LNCaP clone FGC (cell line): Measurements from ENCODE around the gene EHBP1L1.

ENCODE experiments used
- DNase-seq: peaks from one replicate; pipeline ENCODE4 v3.0.0-alpha.2; 2011; ENCODE audit warnings: low read depth
- H3K4me3 ChIP-seq: 2 replicates; pipeline ENCODE4 v1.5.1; 2011; ENCODE audit warnings: mild to moderate bottlenecking, low read depth, low read length, control low read depth
- TF ChIP-seq, protein P1 (sequence below): IDR thresholded peaks from 2 replicates; pipeline ENCODE4 v1.5.1; 2012; ENCODE audit warnings: mild to moderate bottlenecking; ENCODE audit not compliant: control insufficient read depth, insufficient read depth; ENCODE audit errors: extremely low read depth

Gene EHBP1L1

DNA sequence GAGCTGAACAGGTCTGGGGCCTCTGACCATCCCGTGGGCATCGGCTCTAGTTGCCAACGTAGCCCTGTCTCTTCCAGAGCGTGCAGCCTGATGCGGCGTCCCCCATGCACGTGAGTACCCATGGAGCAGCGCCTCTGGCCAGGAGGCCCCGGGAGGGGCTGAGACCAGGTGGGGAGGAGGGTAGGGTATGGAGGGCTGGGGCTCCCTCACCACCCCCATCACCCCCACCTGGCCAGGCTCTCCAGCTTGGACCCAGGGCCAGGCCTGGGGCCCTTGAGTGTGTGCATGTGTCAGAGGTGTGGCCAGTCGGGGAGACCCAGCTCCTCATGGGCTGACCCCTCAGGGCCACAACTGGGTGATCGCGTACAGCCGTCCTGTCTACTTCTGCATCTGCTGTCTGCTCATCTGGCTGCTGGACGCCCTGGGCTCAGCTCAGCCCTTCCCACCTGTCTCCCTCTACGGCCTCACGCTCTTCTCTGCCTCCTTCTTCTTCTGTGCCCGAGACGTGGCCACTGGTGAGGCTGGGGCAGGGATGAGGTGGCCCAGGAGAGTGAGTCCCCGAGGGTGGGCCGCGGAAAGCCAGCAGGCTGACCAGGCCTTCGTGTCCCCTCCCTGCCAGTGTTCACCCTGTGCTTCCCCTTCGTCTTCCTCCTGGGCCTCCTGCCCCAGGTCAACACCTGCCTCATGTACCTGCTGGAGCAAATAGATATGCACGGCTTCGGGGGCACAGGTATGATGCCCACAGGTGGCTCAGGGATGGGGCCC, 48.2 kb downstream of the EHBP1L1 start:
- DNase-seq, result no peak
- TF ChIP-seq, protein P1, sequence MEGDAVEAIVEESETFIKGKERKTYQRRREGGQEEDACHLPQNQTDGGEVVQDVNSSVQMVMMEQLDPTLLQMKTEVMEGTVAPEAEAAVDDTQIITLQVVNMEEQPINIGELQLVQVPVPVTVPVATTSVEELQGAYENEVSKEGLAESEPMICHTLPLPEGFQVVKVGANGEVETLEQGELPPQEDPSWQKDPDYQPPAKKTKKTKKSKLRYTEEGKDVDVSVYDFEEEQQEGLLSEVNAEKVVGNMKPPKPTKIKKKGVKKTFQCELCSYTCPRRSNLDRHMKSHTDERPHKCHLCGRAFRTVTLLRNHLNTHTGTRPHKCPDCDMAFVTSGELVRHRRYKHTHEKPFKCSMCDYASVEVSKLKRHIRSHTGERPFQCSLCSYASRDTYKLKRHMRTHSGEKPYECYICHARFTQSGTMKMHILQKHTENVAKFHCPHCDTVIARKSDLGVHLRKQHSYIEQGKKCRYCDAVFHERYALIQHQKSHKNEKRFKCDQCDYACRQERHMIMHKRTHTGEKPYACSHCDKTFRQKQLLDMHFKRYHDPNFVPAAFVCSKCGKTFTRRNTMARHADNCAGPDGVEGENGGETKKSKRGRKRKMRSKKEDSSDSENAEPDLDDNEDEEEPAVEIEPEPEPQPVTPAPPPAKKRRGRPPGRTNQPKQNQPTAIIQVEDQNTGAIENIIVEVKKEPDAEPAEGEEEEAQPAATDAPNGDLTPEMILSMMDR, result no peak
- no peak overlapping the region for H3K4me3 ChIP-seq

DNA sequence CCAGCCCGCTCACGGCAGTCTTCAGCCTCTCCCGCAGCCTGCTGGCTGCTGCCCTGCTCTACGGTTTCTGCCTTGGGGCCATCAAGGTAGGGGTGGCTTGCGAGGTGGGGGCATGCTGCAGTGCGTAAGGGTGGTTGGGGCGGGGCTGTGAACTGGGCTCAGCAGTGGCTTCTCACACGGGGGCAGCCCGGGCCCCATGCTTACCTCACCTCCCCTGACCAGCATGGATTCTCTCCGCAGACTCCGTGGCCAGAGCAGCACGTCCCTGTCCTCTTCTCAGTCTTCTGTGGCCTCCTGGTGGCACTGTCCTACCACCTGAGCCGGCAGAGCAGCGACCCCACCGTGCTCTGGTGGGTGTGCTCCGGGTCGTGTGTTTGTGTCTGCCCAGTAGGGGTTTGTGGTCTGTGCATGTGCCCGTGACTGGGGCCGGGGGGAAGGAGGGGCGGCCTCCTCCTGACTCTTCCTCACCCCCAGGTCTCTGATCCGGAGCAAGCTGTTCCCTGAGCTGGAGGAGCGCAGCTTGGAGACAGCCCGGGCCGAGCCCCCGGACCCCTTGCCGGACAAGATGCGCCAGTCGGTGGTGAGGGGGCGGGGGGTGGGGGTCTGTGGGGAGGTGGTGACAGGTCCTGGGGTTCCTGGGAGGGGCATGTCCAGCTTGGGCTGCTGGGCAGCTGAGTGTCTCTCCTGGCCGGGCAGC, 49.2 kb downstream of the EHBP1L1 start:
- TF ChIP-seq, protein P1, result no peak
- no peak for DNase-seq
- no peak overlapping the region for H3K4me3 ChIP-seq

DNA sequence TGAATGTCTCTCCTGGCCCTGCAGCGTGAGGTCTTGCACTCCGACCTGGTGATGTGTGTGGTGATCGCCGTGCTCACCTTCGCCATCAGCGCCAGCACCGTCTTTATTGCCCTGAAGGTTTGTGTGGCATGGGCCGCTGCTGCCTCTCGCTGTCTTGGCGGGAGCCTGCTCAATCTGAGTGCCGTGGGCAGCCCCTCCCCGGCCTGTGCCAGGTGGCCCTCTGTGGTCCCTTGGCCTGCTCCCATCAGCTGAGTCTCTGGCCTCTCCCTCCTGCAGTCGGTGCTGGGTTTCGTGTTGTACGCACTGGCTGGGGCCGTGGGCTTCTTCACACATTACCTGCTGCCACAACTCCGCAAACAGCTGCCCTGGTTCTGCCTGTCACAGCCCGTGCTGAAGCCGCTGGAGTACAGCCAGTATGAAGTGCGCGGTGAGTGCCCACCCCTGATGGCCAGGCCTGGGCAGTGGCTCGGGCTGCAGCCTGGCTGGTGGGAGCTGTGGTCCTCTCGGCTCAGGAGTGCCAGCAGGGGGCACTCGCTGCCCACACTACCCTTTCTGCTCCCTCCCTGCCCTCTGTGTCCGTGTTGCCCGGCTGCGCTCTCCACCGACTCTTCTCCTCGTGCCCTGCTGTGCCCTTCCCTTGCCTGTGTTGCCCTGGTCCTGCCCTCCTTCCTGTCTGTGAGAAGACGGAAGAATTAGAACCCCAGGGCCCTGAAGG, 49.9 kb downstream of the EHBP1L1 start:
- TF ChIP-seq, protein P1, result peak; percentile 66
- H3K4me3 ChIP-seq, result no peak overlapping the region
- no peak for DNase-seq

DNA sequence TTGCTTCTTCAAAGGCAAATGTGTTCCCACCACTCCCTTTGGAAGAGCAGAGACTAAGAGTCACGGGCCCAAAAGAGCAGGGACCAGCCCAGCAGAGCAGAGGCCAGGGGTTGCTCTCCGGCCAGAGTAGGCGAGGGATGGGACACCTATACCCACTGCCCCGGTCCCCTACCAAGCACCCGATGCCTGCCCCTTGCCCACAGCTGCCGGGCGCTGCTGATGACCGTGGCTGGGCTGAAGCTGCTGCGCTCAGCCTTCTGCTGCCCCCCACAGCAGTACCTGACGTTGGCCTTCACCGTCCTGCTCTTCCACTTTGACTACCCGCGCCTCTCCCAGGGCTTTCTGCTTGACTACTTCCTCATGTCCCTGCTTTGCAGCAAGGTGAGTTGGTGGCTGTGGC, 51.3 kb downstream of the EHBP1L1 start:
- H3K4me3 ChIP-seq, result no peak overlapping the region
- DNase-seq, result no peak
- TF ChIP-seq, protein P1, result no peak

DNA sequence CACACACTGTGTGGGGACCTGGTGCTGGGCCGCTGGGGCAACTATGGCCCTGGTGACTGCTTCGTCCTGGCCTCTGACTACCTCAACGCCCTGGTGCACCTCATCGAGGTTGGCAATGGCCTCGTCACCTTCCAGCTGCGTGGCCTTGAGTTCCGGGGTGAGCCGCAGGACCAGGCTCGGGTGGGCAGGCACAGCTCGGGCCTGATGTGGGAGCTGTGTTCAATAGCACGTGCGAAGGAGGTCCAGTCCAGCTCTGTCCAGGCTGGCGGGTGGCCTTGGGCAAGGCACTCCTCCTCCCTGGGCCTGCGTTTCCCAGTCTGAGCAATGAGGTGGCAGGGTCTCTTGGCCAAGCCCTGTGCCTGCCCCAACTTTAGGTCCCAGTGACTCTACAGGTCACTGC, 53.7 kb downstream of the EHBP1L1 start:
- H3K4me3 ChIP-seq, result no peak overlapping the region
- no peak for DNase-seq
- TF ChIP-seq, protein P1, result no peak

DNA sequence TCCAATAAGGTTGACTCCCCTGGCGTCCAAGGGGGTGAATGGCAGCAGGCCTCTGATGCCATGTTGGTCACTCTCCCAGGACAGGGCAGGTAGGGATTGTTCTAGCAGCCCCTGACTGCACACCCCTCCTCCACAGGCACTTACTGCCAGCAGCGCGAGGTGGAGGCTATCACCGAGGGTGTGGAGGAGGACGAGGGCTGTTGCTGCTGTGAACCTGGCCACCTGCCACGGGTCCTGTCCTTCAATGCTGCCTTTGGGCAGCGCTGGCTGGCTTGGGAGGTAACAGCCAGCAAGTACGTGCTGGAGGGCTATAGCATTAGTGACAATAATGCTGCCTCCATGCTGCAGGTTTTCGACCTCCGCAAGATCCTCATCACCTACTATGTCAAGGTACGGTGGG, 54.4 kb downstream of the EHBP1L1 start:
- no peak for DNase-seq
- TF ChIP-seq, protein P1, result no peak
- no peak overlapping the region for H3K4me3 ChIP-seq
